GM21447 (cell line): ENCODE measurements around the gene MNS1.
A peak's percentile ranks its signal among the peaks of the same experiment; 100 is the strongest.
"Not testable (repeated sequence)": the region's sequence is repeated elsewhere in the genome, so short reads cannot be mapped to it uniquely, and the experiment has no call there.

Experiments used
- ATAC-seq: cut with Tn5 transposase; IDR thresholded peaks from one replicate; pipeline ENCODE4 v1.9.1; 2021; ENCODE audit not compliant: unreplicated experiment

Gene MNS1

GRCh38 chr15:56464893-56465520 lies at the start of gene MNS1:
MNS1 (minus strand) TSS chr15:56465137; CDS start chr15:56464972, 165 bp downstream.
- peak; percentile 98 for ATAC-seq

DNA sequence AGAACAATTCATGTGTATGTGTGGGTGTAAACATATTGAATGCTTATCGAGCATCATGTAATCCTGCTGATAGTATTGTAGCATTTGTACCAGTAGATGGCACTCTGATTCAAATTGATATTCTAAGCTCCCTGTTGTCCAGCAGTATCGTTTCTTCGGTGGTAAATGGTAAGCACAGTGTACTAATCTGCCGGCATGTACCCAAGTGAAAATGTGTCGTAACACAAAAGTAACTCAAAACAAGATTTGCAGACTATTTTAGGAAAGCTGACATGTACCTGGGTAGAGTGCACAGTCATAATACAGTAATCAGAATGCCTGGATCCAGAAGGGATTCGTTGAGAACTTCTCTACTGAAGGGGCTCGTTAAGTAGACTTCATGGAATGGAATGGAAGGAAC lies 31.7 kb upstream of the MNS1 start:
- no peak for ATAC-seq

- no peak for ATAC-seq
Measured at GRCh38 chr15:56495533-56495932, 30.6 kb upstream of the MNS1 start.

GRCh38 chr15:56495053-56495452 lies 30.1 kb upstream of the MNS1 start:
- ATAC-seq = no peak

- ATAC-seq = no peak
Measured at GRCh38 chr15:56492791-56493555, 28.0 kb upstream of the MNS1 start.

DNA sequence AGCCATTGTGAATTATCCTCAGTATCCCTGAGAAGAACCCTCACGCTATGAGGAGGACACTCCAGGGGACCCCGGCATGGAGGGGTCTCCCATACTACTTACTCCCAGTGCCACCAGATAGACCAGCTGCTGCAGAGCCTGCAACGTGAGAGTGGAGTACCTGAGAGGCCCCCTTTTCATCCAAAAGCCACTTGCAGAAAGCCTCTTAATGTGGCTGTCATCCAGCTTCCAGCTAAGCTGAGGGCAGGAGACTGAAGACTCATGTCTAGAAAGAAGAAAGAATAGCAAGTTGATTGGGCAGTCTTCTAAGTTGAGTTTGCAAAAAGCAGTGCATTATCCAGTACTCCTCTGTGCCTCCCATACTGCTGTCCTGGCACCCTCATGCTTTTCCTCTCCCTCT lies 27.3 kb upstream of the MNS1 start:
- ATAC-seq = no peak

DNA sequence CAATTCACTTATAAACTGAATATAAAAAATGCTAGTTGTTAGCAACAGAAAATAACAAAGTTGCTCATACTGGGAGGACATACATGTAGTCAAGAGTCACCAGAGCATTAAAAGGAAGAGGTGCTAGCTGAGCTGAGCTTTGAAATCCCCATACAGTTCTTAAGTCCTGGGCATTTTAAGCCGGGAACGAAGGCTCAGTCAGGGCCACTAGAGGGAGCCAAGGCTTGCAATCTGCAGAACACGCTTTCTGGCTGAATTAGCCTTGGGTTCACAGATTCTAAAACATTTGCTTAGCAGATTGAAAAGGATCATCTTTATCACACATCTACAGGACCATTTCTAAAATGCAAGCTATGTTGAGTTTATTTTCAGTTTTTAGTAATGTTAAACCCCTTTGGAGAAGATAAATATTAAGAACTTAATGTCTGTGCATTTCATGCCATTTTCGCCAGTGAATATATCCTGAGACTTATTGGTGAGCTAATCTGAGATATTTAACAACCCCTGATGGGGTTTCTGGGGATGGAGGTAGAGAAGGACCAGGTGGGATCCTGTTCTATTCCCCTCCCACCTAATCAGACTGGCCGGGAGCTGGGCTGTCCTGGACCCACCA lies 26.3 kb upstream of the MNS1 start:
- ATAC-seq = no peak

GRCh38 chr15:56490461-56490860 lies 25.5 kb upstream of the MNS1 start:
- ATAC-seq = no peak

GRCh38 chr15:56486206-56486605 lies 21.3 kb upstream of the MNS1 start:
- not testable (repeated sequence) for ATAC-seq

- ATAC-seq = not testable (repeated sequence)
Measured at GRCh38 chr15:56485426-56485825, 20.5 kb upstream of the MNS1 start.

DNA sequence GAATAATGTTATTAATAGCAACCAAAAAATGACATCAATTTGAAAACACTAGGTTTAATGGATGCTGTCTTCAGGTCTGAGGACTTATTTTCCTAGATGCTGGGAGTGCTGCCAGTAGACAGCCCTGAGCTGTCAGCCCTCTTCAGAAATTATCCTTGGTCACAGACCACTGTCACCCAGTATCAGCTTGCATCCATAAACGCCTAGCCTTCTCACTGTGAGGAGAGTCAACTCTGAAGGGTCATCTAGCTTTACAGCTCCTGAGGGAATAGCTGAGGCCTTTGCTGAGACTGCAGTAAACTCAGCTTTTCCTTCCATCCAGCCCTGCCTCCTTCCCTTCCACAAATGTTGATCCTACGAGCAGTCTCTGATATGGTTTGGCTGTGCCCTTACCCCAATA lies 19.4 kb upstream of the MNS1 start:
- ATAC-seq = no peak

GRCh38 chr15:56475351-56475750 lies 10.4 kb upstream of the MNS1 start:
- ATAC-seq = no peak

DNA sequence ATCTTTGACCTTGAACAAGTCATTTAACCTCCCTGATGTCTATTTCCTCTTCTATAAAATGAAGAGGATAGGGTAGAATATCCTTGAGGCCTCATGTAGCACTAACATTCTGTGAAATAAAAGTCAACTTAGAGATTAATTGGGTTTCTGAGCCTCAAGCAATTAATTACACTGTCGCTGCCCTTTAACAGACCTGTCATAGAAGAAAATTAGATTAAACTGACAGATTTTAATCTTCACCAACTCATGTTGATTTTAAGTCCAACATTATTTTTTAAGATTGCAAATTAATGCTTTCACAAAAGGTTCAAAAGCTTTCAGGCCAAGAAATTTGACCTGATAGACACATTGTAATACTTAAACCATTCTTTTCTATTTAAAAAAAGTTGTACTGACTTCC lies 8.1 kb upstream of the MNS1 start:
- no peak for ATAC-seq

GRCh38 chr15:56472278-56472677 lies 7.3 kb upstream of the MNS1 start:
- ATAC-seq = no peak

DNA sequence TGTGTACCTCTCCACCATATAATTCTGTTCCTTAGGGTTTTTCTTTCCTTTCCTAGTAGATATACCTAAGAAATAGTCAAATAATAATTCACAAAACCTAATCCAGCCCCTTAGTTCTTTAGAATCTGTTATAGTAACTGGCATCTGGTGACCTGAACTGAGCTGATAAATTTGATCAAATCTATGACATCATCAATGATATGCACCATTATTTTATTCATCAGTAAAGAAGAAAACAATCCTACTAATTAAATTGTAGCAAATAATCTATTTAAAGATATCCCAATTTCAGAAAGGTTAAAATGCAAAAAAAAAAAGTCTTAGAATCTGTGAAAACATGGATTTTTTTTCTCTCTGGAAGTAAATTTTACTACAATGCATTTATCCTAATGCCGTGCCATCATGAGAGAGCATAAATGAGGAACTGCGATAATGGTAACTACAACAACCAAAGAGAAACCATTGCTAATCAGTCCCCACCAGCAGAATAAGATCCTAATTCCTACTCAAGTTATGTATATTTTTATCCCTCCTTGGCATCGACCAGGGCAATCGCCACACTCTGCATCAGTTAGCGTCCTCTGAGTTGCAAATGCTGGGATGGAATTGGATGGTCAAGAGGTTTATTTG lies 6.6 kb upstream of the MNS1 start:
- no peak for ATAC-seq

GRCh38 chr15:56469483-56469882 lies 4.5 kb upstream of the MNS1 start:
- ATAC-seq = no peak

DNA sequence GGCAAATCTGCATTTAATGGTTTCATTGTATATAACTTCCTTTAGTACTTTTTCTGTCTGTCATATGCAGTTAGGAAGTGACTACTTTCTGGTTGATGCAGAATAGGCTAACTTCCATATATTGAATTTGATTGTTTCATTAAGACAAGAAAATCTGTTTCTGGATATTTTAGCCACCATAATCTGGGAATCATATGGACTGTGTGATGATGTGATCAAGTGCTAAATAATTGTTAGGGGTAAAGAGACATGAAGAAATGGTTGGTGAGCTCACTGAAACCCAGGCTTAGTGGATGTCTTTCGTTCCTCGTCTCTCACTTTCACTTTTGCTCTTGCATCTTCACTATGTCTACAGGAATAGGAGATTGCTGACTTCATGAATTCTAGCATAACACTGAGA lies 3.5 kb upstream of the MNS1 start:
- ATAC-seq = peak; percentile 42

DNA sequence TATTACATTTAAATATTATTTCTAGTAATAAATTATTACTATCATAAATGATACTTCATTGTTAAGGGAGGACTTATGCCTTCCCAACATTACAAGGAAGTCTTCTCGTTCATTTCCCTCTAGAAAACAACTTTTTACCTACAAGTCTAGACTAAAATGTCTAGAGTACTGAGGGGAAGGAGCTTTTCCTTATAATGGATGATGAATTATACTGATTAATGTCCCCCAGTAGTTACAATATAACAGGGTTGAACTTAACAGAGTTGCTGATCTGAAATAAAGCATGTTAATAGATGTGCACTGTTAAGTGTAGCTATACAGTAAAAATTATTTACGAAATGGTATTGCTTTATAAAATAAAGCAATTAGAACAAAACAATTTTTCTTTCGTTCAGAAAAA lies 2.7 kb upstream of the MNS1 start:
- ATAC-seq = no peak

DNA sequence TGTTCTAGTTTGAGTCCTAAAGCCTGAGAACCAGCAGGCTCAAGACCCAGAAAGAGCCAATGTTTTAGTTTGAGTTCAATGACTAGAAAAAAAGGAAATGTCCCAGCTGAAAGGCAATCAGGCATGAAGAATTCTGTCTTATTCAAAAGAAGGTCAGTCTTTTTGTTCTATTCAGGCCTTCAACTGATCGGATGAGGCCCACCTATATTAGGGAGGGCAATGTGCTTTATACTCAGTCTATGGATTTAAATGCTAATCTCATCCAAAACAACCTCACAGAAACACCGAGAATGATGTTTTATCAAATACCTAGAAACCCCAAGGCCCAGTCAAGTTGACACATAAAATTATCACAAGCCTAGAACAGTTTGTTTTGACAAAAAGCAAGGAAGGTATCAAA lies 4.0 kb downstream of the MNS1 start:
- no peak for ATAC-seq

DNA sequence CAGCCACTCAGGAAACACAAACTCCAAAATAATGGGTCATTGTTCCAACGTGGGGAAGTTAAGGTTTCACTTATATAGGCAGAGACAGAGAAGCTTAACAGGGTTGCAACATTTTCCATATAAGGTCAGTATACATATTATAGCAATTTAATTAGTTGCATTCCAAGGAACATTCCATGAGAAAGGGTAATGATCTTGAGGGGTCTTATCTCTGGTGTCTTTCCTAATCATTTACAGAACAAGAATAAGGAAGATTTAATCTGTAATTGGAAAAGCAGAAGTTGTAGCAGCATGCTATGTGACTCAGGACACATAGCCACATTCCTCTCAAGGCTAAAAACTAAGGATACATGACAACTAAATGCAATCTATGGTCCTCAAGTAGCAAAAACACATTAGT lies 4.9 kb downstream of the MNS1 start:
- ATAC-seq = no peak

GRCh38 chr15:56459096-56459495 lies 5.8 kb downstream of the MNS1 start:
- no peak for ATAC-seq

DNA sequence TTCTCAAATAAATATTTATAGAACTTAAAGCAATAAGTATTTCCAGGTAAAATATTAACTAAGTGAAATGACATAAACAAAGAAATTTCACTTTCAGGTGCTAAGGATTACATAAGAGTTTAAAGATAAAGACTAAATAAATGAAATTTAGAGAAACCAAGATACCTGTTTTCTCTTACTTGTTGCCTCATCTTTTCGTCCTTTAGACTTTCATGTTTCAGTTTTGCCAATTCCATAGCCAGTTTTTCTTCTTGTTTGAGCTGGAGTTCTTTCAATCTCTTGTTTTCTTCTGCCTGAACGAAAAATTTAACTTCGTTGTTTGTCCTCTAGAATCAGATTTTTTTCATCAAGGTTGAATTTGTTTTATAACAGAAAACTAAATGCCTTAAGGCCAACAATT lies 8.7 kb downstream of the MNS1 start:
- no peak for ATAC-seq
